ENCODE results near the gene TNIK.
A peak's percentile ranks its signal among the peaks of the same experiment; 100 is the strongest.
"Not testable (repeated sequence)": the region's sequence is repeated elsewhere in the genome, so short reads cannot be mapped to it uniquely, and the experiment has no call there.

Gene TNIK

DNA sequence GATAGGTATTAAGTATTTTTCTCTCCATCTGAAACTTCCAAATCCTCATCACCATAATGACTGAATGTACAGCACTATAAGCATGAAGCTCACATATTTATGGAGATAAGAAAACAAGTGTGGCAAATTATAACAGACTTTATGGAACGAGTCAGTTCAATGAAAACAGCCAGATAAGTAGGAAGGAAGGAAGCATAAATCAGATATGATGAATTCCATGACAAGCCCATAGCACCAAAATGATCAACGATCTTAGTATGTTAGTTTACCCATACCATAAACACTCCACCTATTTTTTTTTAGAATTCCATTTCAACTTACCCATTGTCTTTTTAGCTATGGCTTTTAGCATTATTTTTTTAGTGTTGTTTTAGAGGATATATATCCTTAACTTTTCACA, 169.5 kb downstream of the TNIK start:
- Histone ChIP-seq H3K27me3 (ENCODE audit: insufficient read depth, low read length, poor library complexity, severe bottlenecking) (no peaks in the 10 kb centered on the region), H3F3A (ENCODE audit: low read depth) (no peaks in the 10 kb centered on the region; the same call in 1 of the 2 replicates), H3K79me2 (ENCODE audit: insufficient read depth, low read length) (peaks cover 45% of the 10 kb centered on the region), H3K9me3 (ENCODE audit: insufficient read depth, low read depth, low read length) (no peaks in the 10 kb centered on the region), H2AFZ (ENCODE audit: low read length) (no peak overlapping the region), H3K4me3 (ENCODE audit: low read length, poor library complexity, severe bottlenecking) (no peak overlapping the region), H3K9ac (ENCODE audit: low read depth, low read length, poor library complexity, severe bottlenecking) (no peak overlapping the region), H3K4me1 (ENCODE audit: insufficient read depth, low read length, poor library complexity, severe bottlenecking) (peaks cover 35% of the 10 kb centered on the region), H4K20me1 (ENCODE audit: insufficient read depth, low read length, poor library complexity, severe bottlenecking) (peaks cover under 1% of the 10 kb centered on the region), H3K36me3 (ENCODE audit: insufficient read depth, low read length) (no peaks in the 10 kb centered on the region), H3K9me2 (replicated peaks; ENCODE audit: low read depth, low read length) (no peaks in the 10 kb centered on the region), H3K4me2 (ENCODE audit: low read depth, low read length, poor library complexity, severe bottlenecking) (peak overlapping the region; percentile 10)
- TF ChIP-seq, protein P1, sequence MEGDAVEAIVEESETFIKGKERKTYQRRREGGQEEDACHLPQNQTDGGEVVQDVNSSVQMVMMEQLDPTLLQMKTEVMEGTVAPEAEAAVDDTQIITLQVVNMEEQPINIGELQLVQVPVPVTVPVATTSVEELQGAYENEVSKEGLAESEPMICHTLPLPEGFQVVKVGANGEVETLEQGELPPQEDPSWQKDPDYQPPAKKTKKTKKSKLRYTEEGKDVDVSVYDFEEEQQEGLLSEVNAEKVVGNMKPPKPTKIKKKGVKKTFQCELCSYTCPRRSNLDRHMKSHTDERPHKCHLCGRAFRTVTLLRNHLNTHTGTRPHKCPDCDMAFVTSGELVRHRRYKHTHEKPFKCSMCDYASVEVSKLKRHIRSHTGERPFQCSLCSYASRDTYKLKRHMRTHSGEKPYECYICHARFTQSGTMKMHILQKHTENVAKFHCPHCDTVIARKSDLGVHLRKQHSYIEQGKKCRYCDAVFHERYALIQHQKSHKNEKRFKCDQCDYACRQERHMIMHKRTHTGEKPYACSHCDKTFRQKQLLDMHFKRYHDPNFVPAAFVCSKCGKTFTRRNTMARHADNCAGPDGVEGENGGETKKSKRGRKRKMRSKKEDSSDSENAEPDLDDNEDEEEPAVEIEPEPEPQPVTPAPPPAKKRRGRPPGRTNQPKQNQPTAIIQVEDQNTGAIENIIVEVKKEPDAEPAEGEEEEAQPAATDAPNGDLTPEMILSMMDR (conservative IDR thresholded peaks at IDR 0.05; ENCODE audit: low read length) = no peak
- TF ChIP-seq EZH2phosphoT487 (IDR thresholded peaks at IDR 0.05; ENCODE audit: borderline replicate concordance) = no peak

DNA sequence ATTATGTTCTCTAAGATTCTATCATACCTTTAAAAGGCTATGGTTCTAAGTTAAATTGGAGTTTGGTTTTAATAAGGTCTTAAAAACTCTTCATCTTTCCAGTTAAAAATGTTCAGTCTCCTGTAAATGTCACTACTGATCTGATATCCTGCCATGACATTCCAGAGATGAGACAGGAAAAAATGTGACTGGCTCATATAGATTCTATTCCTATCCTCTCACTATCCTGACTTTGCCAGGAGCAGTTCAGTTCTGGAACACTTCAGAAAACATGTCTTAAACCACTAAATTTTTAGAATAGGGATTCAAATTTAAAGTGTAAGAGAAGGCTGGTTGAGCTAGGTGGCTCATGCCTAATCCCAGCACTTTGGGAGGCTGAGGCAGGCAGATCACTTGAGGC, 170.9 kb downstream of the TNIK start:
- H3K9ac ChIP-seq (ENCODE audit: low read depth, low read length, poor library complexity, severe bottlenecking) = no peak overlapping the region
- peaks cover 4% of the 10 kb centered on the region for H4K20me1 ChIP-seq (ENCODE audit: insufficient read depth, low read length, poor library complexity, severe bottlenecking)
- no peaks in the 10 kb centered on the region for H3K9me2 ChIP-seq (replicated peaks; ENCODE audit: low read depth, low read length)
- no peaks in the 10 kb centered on the region for H3K9me3 ChIP-seq (ENCODE audit: insufficient read depth, low read depth, low read length)
- H3K79me2 ChIP-seq (ENCODE audit: insufficient read depth, low read length) = peaks cover 44% of the 10 kb centered on the region
- no peak overlapping the region for H2AFZ ChIP-seq (ENCODE audit: low read length)
- H3K4me3 ChIP-seq (ENCODE audit: low read length, poor library complexity, severe bottlenecking) = no peak overlapping the region
- no peaks in the 10 kb centered on the region for H3K27me3 ChIP-seq (ENCODE audit: insufficient read depth, low read length, poor library complexity, severe bottlenecking)
- no peak overlapping the region for H3K4me2 ChIP-seq (ENCODE audit: low read depth, low read length, poor library complexity, severe bottlenecking)
- peaks cover 36% of the 10 kb centered on the region for H3K4me1 ChIP-seq (ENCODE audit: insufficient read depth, low read length, poor library complexity, severe bottlenecking)
- TF ChIP-seq, protein P1 (conservative IDR thresholded peaks at IDR 0.05; ENCODE audit: low read length) = no peak
- TF ChIP-seq EZH2phosphoT487 (IDR thresholded peaks at IDR 0.05; ENCODE audit: borderline replicate concordance) = no peak
- no peaks in the 10 kb centered on the region for H3K36me3 ChIP-seq (ENCODE audit: insufficient read depth, low read length)
- no peaks in the 10 kb centered on the region; the same call in 1 of the 2 replicates for H3F3A ChIP-seq (ENCODE audit: low read depth)

DNA sequence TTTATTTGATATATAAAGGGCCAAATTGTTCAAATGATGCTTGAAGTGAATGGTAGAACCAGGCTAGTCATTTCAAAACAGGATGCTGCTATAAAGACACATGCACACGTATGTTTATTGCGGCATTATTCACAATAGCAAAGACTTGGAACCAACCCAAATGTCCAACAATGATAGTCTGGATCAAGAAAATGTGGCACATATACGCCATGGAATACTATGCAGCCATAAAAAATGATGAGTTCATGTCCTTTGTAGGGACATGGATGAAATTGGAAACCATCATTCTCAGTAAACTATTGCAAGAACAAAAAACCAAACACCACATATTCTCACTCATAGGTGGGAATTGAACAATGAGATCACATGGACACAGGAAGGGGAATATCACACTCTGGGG, 172.4 kb downstream of the TNIK start:
- H3K36me3 ChIP-seq (ENCODE audit: insufficient read depth, low read length); H3K4me2 ChIP-seq (ENCODE audit: low read depth, low read length, poor library complexity, severe bottlenecking); H4K20me1 ChIP-seq (ENCODE audit: insufficient read depth, low read length, poor library complexity, severe bottlenecking); H2AFZ ChIP-seq (ENCODE audit: low read length); H3K9ac ChIP-seq (ENCODE audit: low read depth, low read length, poor library complexity, severe bottlenecking); H3K9me3 ChIP-seq (ENCODE audit: insufficient read depth, low read depth, low read length); H3K9me2 ChIP-seq (replicated peaks; ENCODE audit: low read depth, low read length); H3K4me3 ChIP-seq (ENCODE audit: low read length, poor library complexity, severe bottlenecking); H3K27me3 ChIP-seq (ENCODE audit: insufficient read depth, low read length, poor library complexity, severe bottlenecking); H3F3A ChIP-seq (ENCODE audit: low read depth): not testable (repeated sequence)
- peaks cover 59% of the 10 kb centered on the region for H3K79me2 ChIP-seq (ENCODE audit: insufficient read depth, low read length)
- H3K4me1 ChIP-seq (ENCODE audit: insufficient read depth, low read length, poor library complexity, severe bottlenecking) = peaks cover 35% of the 10 kb centered on the region

DNA sequence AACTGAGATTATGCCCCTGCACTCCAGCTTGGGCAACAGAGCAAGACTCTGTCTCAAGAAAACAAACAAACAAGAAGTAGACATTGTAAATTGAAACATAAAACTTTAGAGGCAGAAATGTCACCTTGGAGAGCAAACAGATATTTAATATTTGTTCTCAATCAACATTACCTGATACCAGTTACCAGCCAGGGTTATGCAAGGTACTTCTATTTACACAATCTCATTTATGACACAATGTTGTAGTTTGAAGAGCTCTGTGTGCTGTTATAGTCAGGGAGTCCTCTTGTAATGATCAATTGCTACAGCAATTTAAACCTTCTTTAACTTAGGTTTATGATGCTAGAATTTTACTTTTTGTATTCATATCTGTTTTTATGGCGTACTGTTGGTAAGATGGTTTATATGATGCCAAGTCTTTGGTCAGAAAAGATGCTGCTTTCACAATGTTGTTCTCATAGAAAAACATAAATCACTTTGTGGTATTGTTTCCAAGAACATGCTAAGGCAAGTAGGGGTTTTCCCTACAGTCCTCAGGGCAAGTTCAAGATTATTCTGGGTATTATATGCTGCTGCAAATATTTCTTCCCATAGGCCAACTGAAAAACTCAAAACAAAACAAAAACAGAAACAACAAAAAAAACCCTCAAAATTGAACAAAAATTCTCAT, 173.5 kb downstream of the TNIK start:
- H3K9me2 ChIP-seq (replicated peaks; ENCODE audit: low read depth, low read length) = no peaks in the 10 kb centered on the region
- H4K20me1 ChIP-seq (ENCODE audit: insufficient read depth, low read length, poor library complexity, severe bottlenecking) = peaks cover 4% of the 10 kb centered on the region
- H3K9ac ChIP-seq (ENCODE audit: low read depth, low read length, poor library complexity, severe bottlenecking) = no peak overlapping the region
- peaks cover 34% of the 10 kb centered on the region for H3K4me1 ChIP-seq (ENCODE audit: insufficient read depth, low read length, poor library complexity, severe bottlenecking)
- H3K4me3 ChIP-seq (ENCODE audit: low read length, poor library complexity, severe bottlenecking) = no peak overlapping the region
- H3K4me2 ChIP-seq (ENCODE audit: low read depth, low read length, poor library complexity, severe bottlenecking) = no peak overlapping the region
- H3K36me3 ChIP-seq (ENCODE audit: insufficient read depth, low read length) = no peaks in the 10 kb centered on the region
- no peaks in the 10 kb centered on the region for H3K27me3 ChIP-seq (ENCODE audit: insufficient read depth, low read length, poor library complexity, severe bottlenecking)
- TF ChIP-seq, protein P1 (conservative IDR thresholded peaks at IDR 0.05; ENCODE audit: low read length) = no peak
- no peak for TF ChIP-seq EZH2phosphoT487 (IDR thresholded peaks at IDR 0.05; ENCODE audit: borderline replicate concordance)
- no peaks in the 10 kb centered on the region; the same call in 1 of the 2 replicates for H3F3A ChIP-seq (ENCODE audit: low read depth)
- no peaks in the 10 kb centered on the region for H3K9me3 ChIP-seq (ENCODE audit: insufficient read depth, low read depth, low read length)
- H2AFZ ChIP-seq (ENCODE audit: low read length) = no peak overlapping the region
- peaks cover 67% of the 10 kb centered on the region for H3K79me2 ChIP-seq (ENCODE audit: insufficient read depth, low read length)

Measured in Loucy (cell line).